GM12864 (cell line): ENCODE results near the gene CNTNAP4.

Experiments
- DNase-seq: peaks from one replicate; pipeline ENCODE4 v3.0.0-alpha.2; 2011; ENCODE audit warnings: low read depth
- H3K4me3 ChIP-seq: 2 replicates; pipeline ENCODE4 v1.5.1; 2011; ENCODE audit warnings: mild to moderate bottlenecking, low read depth, low read length, control low read depth
- TF ChIP-seq, protein P1 (sequence below): IDR thresholded peaks from 2 replicates; pipeline ENCODE4 v1.5.1; 2011; ENCODE audit warnings: low read depth, mild to moderate bottlenecking, moderate library complexity, low read length, control low read depth, inconsistent platforms; ENCODE audit errors: missing control alignments

The CNTNAP4 gene

GRCh38 chr16:76518781-76519180 lies 241.6 kb downstream of the CNTNAP4 start:
- DNase-seq: no peak
- TF ChIP-seq, protein P1, sequence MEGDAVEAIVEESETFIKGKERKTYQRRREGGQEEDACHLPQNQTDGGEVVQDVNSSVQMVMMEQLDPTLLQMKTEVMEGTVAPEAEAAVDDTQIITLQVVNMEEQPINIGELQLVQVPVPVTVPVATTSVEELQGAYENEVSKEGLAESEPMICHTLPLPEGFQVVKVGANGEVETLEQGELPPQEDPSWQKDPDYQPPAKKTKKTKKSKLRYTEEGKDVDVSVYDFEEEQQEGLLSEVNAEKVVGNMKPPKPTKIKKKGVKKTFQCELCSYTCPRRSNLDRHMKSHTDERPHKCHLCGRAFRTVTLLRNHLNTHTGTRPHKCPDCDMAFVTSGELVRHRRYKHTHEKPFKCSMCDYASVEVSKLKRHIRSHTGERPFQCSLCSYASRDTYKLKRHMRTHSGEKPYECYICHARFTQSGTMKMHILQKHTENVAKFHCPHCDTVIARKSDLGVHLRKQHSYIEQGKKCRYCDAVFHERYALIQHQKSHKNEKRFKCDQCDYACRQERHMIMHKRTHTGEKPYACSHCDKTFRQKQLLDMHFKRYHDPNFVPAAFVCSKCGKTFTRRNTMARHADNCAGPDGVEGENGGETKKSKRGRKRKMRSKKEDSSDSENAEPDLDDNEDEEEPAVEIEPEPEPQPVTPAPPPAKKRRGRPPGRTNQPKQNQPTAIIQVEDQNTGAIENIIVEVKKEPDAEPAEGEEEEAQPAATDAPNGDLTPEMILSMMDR: no peak
- H3K4me3 ChIP-seq: no peak overlapping the region

DNA sequence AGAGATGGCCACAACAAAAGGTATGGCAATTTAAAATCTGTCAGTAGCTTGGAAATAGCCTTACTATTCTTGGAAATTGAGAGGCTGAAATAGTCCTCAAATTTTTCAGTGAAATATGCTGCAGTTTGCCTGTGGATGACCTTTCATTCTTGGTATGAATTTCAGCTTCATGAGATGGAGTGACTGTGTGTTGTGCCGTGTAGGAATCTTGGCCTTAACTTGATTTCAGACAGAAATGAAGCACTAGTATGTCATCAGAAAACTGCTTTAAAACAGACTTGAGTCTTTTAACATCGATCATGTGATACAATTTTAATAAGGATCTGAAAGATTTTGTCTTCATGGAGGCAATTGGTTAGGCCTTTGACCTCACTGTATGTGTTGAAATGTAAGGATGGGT lies 247.2 kb downstream of the CNTNAP4 start:
- DNase-seq: no peak
- H3K4me3 ChIP-seq: no peak overlapping the region
- TF ChIP-seq, protein P1: no peak

DNA sequence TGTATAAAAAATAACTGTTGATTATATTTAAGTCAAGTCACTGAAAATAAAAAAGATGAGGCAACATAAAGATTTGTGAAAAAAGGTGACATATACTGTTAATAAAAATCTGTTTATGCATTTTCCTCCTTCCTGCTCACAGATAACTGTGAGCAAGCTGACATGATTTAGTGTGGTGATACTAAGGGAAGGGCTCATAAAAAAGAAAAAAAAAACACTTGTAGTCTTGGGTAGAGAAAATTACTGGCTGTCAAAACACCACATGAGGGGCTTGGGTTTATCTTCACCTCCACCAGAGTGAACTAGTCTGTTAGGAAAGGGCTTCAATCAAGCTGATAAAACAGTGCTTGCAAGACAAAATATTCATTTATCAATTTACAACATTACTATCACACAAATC lies 247.6 kb downstream of the CNTNAP4 start:
- H3K4me3 ChIP-seq: no peak overlapping the region
- no peak for DNase-seq
- TF ChIP-seq, protein P1: no peak

DNA sequence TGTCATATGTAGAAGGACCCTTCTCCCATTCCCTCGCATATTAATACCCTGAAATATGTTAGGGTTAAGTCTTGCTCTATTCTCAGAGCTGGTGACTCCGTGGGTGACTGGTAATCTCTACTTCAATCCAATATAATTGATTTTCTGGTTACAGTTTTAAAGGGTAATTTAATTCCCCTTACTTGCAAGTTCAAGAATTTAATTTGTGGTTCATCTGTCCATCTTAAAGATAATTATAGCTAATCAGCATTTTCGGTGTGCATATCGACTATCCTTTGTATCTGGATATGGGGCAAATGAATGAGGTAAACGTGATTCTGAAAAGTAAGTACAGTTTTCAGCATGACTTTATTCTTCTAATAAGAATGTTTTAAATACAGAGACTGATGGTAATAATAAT lies 250.0 kb downstream of the CNTNAP4 start:
- TF ChIP-seq, protein P1: no peak
- no peak for DNase-seq
- no peak overlapping the region for H3K4me3 ChIP-seq

DNA sequence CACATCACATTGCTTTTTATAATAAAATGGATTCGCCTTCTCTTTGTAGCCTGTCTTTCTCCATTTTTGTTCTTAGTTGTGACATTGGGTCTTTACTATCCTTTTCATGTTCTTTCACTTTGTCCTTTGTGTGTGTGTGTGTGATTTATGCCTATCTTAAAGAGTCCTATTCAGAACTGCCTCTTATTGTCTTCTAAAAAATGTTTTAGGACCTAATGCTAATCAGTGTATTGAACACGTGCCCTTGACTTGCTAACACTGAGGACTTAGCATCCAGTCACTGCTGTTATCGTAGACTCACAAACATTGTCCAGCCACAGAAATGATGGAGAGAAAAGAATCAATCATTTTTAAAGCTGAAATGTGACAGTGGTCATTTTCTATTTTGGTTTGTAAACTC lies 251.9 kb downstream of the CNTNAP4 start:
- DNase-seq: no peak
- no peak overlapping the region for H3K4me3 ChIP-seq
- TF ChIP-seq, protein P1: no peak

GRCh38 chr16:76531236-76531635 lies 254.0 kb downstream of the CNTNAP4 start:
- no peak overlapping the region for H3K4me3 ChIP-seq
- no peak for DNase-seq
- TF ChIP-seq, protein P1: no peak

DNA sequence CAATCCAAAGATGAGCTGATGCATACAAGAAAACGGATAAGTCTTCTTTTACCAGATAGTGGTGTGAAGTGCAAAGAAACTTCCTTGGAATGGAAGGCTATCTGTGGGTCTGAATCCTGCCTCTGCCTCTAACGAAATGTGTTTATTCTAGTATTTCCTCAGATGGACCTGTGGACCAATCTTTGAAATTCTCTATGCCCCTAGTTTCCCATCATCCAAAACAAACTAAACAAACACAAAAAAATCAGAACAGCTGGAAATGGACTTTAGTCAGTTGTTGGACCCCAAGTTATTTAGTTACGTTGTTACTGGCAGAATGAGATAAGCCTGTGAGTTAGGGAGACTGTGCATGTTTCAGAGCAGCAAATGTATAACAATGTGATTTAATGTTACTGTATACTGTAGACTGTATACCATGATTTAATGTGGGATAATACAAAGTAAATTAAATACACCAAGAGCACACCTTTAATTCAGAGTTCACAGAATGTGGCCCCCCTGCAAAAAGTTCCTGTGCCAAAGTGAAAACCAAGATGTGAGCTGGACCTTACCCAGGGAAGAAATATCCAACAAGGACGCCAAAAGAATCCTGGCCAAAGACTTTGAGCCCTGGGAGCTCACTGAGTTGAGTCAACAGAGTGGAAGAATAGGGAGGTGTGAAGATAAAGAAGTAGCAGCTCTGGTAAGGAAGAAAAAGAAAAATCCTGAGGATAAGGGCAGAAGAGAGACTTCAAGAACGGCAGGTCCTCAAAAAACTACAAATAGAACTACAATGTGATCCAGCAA lies 255.2 kb downstream of the CNTNAP4 start:
- H3K4me3 ChIP-seq: no peak overlapping the region
- no peak for DNase-seq
- TF ChIP-seq, protein P1: no peak
